GM20000 (cell line): Measurements from ENCODE around the gene TMEM176B.

ENCODE experiments used
- DNase-seq: peaks from one replicate; pipeline ENCODE4 v3.0.0; 2012; ENCODE audit warnings: low spot score
- CTCF ChIP-seq: IDR thresholded peaks from 2 replicates; pipeline ENCODE4 v1.5.1; 2012; ENCODE audit warnings: mild to moderate bottlenecking, control low read depth; ENCODE audit errors: extremely low read depth, missing control alignments

TMEM176B gene

GRCh38 chr7:150830937-150831336 lies 30.8 kb upstream of the TMEM176B start:
- DNase-seq = no peak
- no peak for TF ChIP-seq CTCF

- no peak for DNase-seq
- TF ChIP-seq CTCF = no peak
Observed at GRCh38 chr7:150829426-150829825, 29.3 kb upstream of the TMEM176B start.

GRCh38 chr7:150828384-150828783 lies 28.2 kb upstream of the TMEM176B start:
- no peak for DNase-seq
- TF ChIP-seq CTCF = no peak

GRCh38 chr7:150826061-150826849 lies 26.1 kb upstream of the TMEM176B start:
- TF ChIP-seq CTCF = no peak
- no peak for DNase-seq

GRCh38 chr7:150824379-150825177 lies 24.4 kb upstream of the TMEM176B start:
- DNase-seq = no peak
- TF ChIP-seq CTCF = no peak

- no peak for DNase-seq
- TF ChIP-seq CTCF = no peak
Observed at GRCh38 chr7:150823484-150824126, 23.4 kb upstream of the TMEM176B start.

GRCh38 chr7:150823043-150823442 lies 22.9 kb upstream of the TMEM176B start:
- no peak for TF ChIP-seq CTCF
- DNase-seq = no peak
